ENCODE results near the gene CST1.

The CST1 gene

DNA sequence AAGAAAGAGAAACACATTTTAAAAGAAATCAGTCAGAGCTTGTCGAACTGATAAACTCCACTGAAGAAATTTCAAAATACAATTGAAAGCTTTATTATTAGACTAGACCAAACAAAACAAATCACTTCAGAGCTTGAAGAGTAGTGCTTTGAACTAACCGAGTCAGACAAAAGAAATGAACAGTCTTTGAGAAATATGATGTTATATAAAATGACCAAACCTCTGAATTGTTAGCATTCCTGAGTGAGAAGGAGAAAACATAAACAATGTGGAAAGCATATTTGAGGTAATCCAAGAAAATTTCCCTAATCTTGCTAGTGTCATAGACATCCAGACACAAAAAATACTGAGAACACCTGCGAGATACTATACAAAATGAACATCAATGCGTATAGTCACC is 48.7 kb downstream of the CST1 start:
- no peak for DNase-seq (ENCODE audit: low spot score)

DNA sequence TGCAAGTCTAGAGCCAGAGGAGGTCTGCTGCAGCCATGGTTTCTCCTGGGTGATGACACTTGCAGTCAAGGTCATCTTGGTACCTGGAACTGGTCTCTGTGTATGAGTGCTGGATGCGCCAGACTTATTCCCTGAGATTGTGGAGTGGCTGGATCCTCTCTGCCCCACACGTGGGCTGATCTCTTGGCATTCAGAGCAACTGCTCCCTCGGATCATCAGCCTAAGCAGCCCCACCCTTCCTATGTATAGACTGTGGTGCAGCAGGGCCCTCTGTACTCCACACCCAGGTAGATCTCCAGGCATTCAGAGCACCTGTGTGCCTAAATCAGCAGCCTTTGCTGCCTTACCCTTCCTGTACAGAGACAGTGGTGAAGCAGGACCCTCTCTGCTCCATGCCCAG is 49.8 kb downstream of the CST1 start:
- DNase-seq (ENCODE audit: low spot score), result no peak

GRCh38 chr20:23697947-23698346 is 52.8 kb downstream of the CST1 start:
- DNase-seq (ENCODE audit: low spot score), result no peak

Data from GM03348 (cell line).